Tibial nerve (tissue), 4 donors: ENCODE measurements around the gene EMC9. TPM values are rescaled to one million over a fixed set of nuclear protein-coding genes. Genes with fewer than 3 reads are reported as not detected.
A peak's percentile ranks its signal among the peaks of the same experiment; 100 is the strongest.

Source experiments
- DNase-seq, 2 donors: peaks; one replicate each; pipeline ENCODE4 v3.0.0-alpha.2; 2019; ENCODE audit warnings: low spot score in 2 of 2
- H3K27ac ChIP-seq, 4 donors: fragments of 200-600 bp; sonication (generic) in 3 of 4; one replicate each; pipeline ENCODE4 v1.5.1; 2017 to 2019; ENCODE audit warnings: mild to moderate bottlenecking in 1 of 4
- H3K27me3 ChIP-seq, 2 donors: fragments of 200-600 bp; sonication (generic) in 1 of 2; one replicate each; pipeline versions ENCODE4 v1.5.1 to v1.6.0; 2017 to 2019
- H3K36me3 ChIP-seq, 3 donors: fragments of 200-600 bp; sonication (generic); one replicate each; pipeline ENCODE4 v1.5.1; 2018 to 2019
- H3K4me1 ChIP-seq, 4 donors: fragments of 200-600 bp; sonication (generic) in 3 of 4; one replicate each; pipeline ENCODE4 v1.5.1; 2017 to 2019
- H3K4me3 ChIP-seq, 4 donors: fragments of 200-600 bp; sonication (generic) in 3 of 4; one replicate each; pipeline ENCODE4 v1.5.1; 2017 to 2019; ENCODE audit warnings: mild to moderate bottlenecking in 1 of 4, moderate library complexity in 1 of 4
- H3K9me3 ChIP-seq, 4 donors: fragments of 200-600 bp; sonication (generic) in 3 of 4; one replicate each; pipeline ENCODE4 v1.5.1; 2017 to 2019
- CTCF ChIP-seq, 5 experiments: fragments of 200-600 bp in 3 of 5; fragments of 450-650 bp in 2 of 5; sonication (generic) in 3 of 5; IDR thresholded peaks; one replicate each; pipeline ENCODE4 v1.5.1; 2016 to 2019; ENCODE audit warnings: antibody characterized with exemption in 5 of 5, mild to moderate bottlenecking in 3 of 5, moderate library complexity in 2 of 5
- EP300 ChIP-seq, 2 donors: sonication (generic); formaldehyde crosslinking; IDR thresholded peaks; one replicate each; pipeline ENCODE4 v1.6.1; 2017; ENCODE audit warnings: antibody characterized with exemption in 2 of 2, mild to moderate bottlenecking in 1 of 2
- POLR2A ChIP-seq, 2 donors: fragments of 450-650 bp; IDR thresholded peaks; one replicate each; pipeline ENCODE4 v1.6.1; 2017; ENCODE audit warnings: antibody characterized with exemption in 2 of 2, mild to moderate bottlenecking in 2 of 2, moderate library complexity in 2 of 2
- WGBS, 2 donors: methylation state at CpG; one replicate each; pipeline ENCODE4 v1.1.5; 2018; 5-methylcytosine and 5-hydroxymethylcytosine counted together
- total RNA-seq, 4 donors: library from RNA; depleted of rRNA; stranded (reverse); fragments of >200 nt; gene quantifications; one replicate each; pipeline ENCODE4 v1.1.0, GENCODE V29; 2016

The EMC9 gene
- total RNA-seq, 4 donors from 2014 or later, result 9.2 to 22.7 (median 14.4) TPM

DNA sequence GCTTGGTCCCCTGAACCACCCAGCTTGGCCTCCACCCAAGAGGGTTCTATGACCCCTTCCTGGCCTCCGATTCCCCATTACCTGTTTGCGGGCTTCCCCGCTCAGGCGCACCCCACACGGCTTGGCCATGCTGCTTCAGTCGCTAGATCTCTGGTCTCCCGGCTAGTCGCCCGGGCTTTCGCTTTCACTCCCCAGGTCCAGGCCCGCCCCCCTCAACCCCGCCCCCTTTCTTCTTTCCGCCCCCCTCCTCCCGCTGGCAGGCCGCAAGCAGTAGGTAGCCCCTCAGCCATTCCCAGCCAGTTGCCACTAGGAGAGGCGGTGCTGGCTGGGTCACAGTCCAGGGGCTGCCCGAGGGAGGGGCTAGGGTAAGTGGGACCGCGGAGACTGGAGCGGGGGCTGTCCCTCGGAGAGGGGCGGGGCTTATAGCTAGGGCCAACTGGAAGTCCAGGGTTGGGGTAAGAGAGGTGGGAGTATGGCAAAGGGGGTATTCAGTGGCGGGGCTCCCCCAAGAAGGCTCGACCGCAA is 5.1 kb upstream of the EMC9 start, which contains the start of gene PSME2:
Gene PSME2, minus strand, starts transcription at position 158 of the 525 bp plus-strand sequence. Its CDS starts 29 bp downstream, at position 129.
- Histone ChIP-seq H3K4me3 (peak within 1 kb of the TSS; percentile 82 to 98 (median 96)), H3K27me3 (no peaks in the 10 kb centered on the region), H3K27ac (peak within 1 kb of the TSS; percentile 85 to 97 (median 92)), H3K9me3 (no peaks in the 10 kb centered on the region), H3K4me1 (peaks cover 4 to 62% (median 22%) of the 10 kb centered on the region in 4 donors), H3K36me3 (peaks cover 5 to 39% (median 9%) of the 10 kb centered on the region in 3 donors)
- peak; percentile 80 to 88 for DNase-seq
- TF ChIP-seq EP300 (IDR thresholded peaks at IDR 0.05), result peak in 1 of 2 donors; percentile 30
- peak; percentile 12 to 56 for TF ChIP-seq POLR2A (IDR thresholded peaks at IDR 0.05)
- TF ChIP-seq CTCF (IDR thresholded peaks at IDR 0.05), result no peak
- WGBS, 2 donors, result 0 to 1% methylated on average over 23 to 25 of the region's 25 CpGs

- H3K27me3 ChIP-seq, result no peaks in the 10 kb centered on the region
- TF ChIP-seq CTCF (IDR thresholded peaks at IDR 0.05) (no peak), POLR2A (IDR thresholded peaks at IDR 0.05) (no peak), EP300 (IDR thresholded peaks at IDR 0.05) (no peak)
- H3K9me3 ChIP-seq, result no peaks in the 10 kb centered on the region
- H3K4me3 ChIP-seq, result peak overlapping the region; percentile 82 to 98 (median 96)
- WGBS, 2 donors, result 15 to 19% methylated on average over 9 of the region's 9 CpGs
- no peak for DNase-seq
- peaks cover 2 to 33% (median 3%) of the 10 kb centered on the region in 3 donors for H3K36me3 ChIP-seq
- H3K27ac ChIP-seq, result peak overlapping the region; percentile 85 to 97 (median 92)
- H3K4me1 ChIP-seq, result peaks cover 4 to 63% (median 22%) of the 10 kb centered on the region in 4 donors
These were observed 4.5 kb upstream of the EMC9 start for GRCh38 chr14:24145690-24146452.

DNA sequence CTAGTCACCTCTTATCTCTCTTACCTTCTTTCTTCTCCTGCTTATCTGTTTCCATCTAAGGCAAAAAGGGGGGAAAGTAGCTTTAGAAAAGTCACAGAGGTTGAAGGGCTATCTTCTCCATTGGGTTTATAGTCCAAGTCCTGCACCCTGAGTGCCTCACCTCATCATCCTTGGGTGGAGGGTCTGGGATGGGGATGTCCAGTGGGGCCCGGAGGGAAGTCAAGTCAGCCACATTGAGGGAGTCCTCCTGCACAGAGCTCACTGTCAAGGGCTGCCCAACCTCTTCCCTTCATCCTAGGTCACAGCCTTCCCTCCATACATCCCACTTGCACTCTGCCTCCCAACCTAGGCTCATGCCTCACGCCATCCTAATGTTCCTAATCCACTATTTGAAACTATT is 3.8 kb upstream of the EMC9 start:
- Histone ChIP-seq H3K4me1 (peaks cover 4 to 69% (median 23%) of the 10 kb centered on the region in 4 donors), H3K27me3 (no peaks in the 10 kb centered on the region), H3K27ac (peak overlapping the region; percentile 85 to 97 (median 92)), H3K4me3 (no peak overlapping the region), H3K9me3 (no peaks in the 10 kb centered on the region), H3K36me3 (peaks cover 0 to 26% (median 2%) of the 10 kb centered on the region in 3 donors)
- TF ChIP-seq EP300 (IDR thresholded peaks at IDR 0.05), result no peak
- TF ChIP-seq POLR2A (IDR thresholded peaks at IDR 0.05), result no peak
- no peak for TF ChIP-seq CTCF (IDR thresholded peaks at IDR 0.05)
- no peak for DNase-seq
- 91 to 97% methylated on average over 2 of the region's 2 CpGs for WGBS, 2 donors

DNA sequence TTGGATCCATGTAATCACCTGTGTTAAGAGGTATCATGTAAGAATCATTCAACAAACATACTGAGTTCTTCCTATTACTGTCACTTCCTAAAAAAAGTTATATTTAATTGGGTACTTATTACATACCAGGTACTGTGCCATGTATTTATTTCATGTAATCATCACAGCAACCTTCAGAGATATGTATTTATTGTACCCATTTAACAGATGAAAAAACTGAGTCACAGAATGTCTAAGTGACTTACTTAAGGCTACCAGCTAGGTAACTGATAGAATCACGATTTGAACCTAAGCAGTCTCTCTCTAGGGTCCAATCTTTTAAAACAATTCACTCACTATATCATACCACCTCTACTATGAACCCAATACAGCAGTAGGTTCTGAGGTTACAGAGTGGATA is 3.1 kb upstream of the EMC9 start:
- H3K36me3 ChIP-seq, result peaks cover 0 to 20% (median 0%) of the 10 kb centered on the region in 3 donors
- no peak for DNase-seq
- peak overlapping the region in 2 of 4 donors; percentile 85 to 97 for H3K27ac ChIP-seq
- no peak for TF ChIP-seq EP300 (IDR thresholded peaks at IDR 0.05)
- TF ChIP-seq CTCF (IDR thresholded peaks at IDR 0.05), result no peak
- TF ChIP-seq POLR2A (IDR thresholded peaks at IDR 0.05), result no peak
- no peak overlapping the region for H3K4me3 ChIP-seq
- H3K9me3 ChIP-seq, result no peaks in the 10 kb centered on the region
- no peaks in the 10 kb centered on the region for H3K27me3 ChIP-seq
- WGBS, 2 donors, result 85 to 96% methylated on average over 1 of the region's 1 CpG
- H3K4me1 ChIP-seq, result peaks cover 4 to 74% (median 29%) of the 10 kb centered on the region in 4 donors

DNA sequence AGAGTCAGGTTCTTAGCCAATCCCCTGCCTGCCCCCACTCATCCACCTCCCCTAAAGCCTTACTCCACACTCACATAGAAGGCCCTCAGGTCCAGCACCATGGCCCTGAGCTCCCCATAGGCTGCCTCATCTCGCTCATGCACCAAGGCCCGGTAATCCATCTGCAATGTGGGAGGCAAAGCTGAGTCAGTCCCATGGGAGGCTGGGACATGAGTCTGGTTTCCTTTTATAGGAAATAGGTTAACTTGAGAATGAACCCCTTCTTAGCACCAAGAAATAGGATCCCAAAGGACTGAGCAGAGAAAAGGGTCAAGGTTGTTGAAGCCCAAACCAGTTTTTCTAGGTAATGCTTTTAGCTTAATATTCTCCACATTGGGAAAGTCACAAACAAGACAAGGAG is 2.1 kb upstream of the EMC9 start:
- Histone ChIP-seq H3K27ac (peak overlapping the region in 1 of 4 donors; percentile 29), H3K9me3 (no peaks in the 10 kb centered on the region), H3K27me3 (no peaks in the 10 kb centered on the region), H3K4me1 (peaks cover 4 to 74% (median 35%) of the 10 kb centered on the region in 4 donors), H3K36me3 (peaks cover 0 to 20% (median 6%) of the 10 kb centered on the region in 3 donors), H3K4me3 (no peak overlapping the region)
- TF ChIP-seq POLR2A (IDR thresholded peaks at IDR 0.05), result no peak
- no peak for TF ChIP-seq EP300 (IDR thresholded peaks at IDR 0.05)
- TF ChIP-seq CTCF (IDR thresholded peaks at IDR 0.05), result no peak
- DNase-seq, result no peak
- WGBS, 2 donors, result 76 to 83% methylated on average over 2 of the region's 2 CpGs
